NCI-H2196 (cell line): ENCODE results near the gene CYP2S1.
"Not testable (repeated sequence)": the region's sequence is repeated elsewhere in the genome, so short reads cannot be mapped to it uniquely, and the experiment has no call there.

Source experiments
- DNase-seq: peaks from one replicate; lab custom pipeline; 2025; ENCODE audit not compliant: unreplicated experiment; lab: John Stamatoyannopoulos, UW

Gene CYP2S1

GRCh38 chr19:41192574-41193429, at the start of gene CYP2S1:
Gene CYP2S1, plus strand, starts transcription at chr19:41193219. Its CDS starts 46 bp downstream, at chr19:41193265.
- no peak for DNase-seq

GRCh38 chr19:41144403-41144802, 48.6 kb upstream of the CYP2S1 start:
- DNase-seq = peak; percentile 82

- no peak for DNase-seq
Observed at GRCh38 chr19:41149831-41150230, 43.2 kb upstream of the CYP2S1 start.

- DNase-seq = not testable (repeated sequence)
Observed at GRCh38 chr19:41150986-41151385, 42.0 kb upstream of the CYP2S1 start.

GRCh38 chr19:41154060-41154459, 39.0 kb upstream of the CYP2S1 start:
- no peak for DNase-seq

GRCh38 chr19:41156207-41156606, 36.8 kb upstream of the CYP2S1 start:
- DNase-seq = no peak

GRCh38 chr19:41159881-41160280, 33.1 kb upstream of the CYP2S1 start:
- DNase-seq = no peak

- DNase-seq = no peak
Observed at GRCh38 chr19:41161903-41162302, 31.1 kb upstream of the CYP2S1 start.

- DNase-seq = no peak
Observed at GRCh38 chr19:41166944-41167804, 25.8 kb upstream of the CYP2S1 start.

GRCh38 chr19:41172297-41173164, 20.5 kb upstream of the CYP2S1 start:
- no peak for DNase-seq

GRCh38 chr19:41174297-41174928, 18.6 kb upstream of the CYP2S1 start:
- no peak for DNase-seq

- DNase-seq = no peak
Observed at GRCh38 chr19:41175801-41176777, 16.9 kb upstream of the CYP2S1 start.

GRCh38 chr19:41180173-41180572, 12.8 kb upstream of the CYP2S1 start:
- not testable (repeated sequence) for DNase-seq

- no peak for DNase-seq
Observed at GRCh38 chr19:41186971-41187883, 5.8 kb upstream of the CYP2S1 start.

GRCh38 chr19:41187884-41188279, 5.1 kb upstream of the CYP2S1 start:
- no peak for DNase-seq

GRCh38 chr19:41189425-41190065, 3.5 kb upstream of the CYP2S1 start:
- no peak for DNase-seq

GRCh38 chr19:41193430-41194156, 574 bp downstream of the CYP2S1 start:
- no peak for DNase-seq
